Vagina (tissue), 2 donors: Measurements from ENCODE around the gene CHST9. TPM values are rescaled to one million over a fixed set of nuclear protein-coding genes. Genes with fewer than 3 reads are reported as not detected.
"Not testable (repeated sequence)": the region's sequence is repeated elsewhere in the genome, so short reads cannot be mapped to it uniquely, and the experiment has no call there.

Experiments used
- DNase-seq, 2 donors: peaks; one replicate each; pipeline ENCODE4 v3.0.0-alpha.2; 2017; ENCODE audit errors: extremely low spot score in 2 of 2
- H3K27ac ChIP-seq: fragments of 200-600 bp; sonication (generic); one replicate; pipeline ENCODE4 v1.5.1; 2019
- H3K27me3 ChIP-seq: fragments of 200-600 bp; sonication (generic); one replicate; pipeline ENCODE4 v1.5.1; 2019
- H3K36me3 ChIP-seq, 2 donors: fragments of 200-600 bp; sonication (generic); one replicate each; pipeline ENCODE4 v1.5.1; 2017 to 2019
- H3K4me1 ChIP-seq: fragments of 200-600 bp; sonication (generic); one replicate; pipeline ENCODE4 v1.5.1; 2019
- H3K4me3 ChIP-seq, 2 donors: fragments of 200-600 bp; sonication (generic); 1 replicate in 1 of 2; 2 replicates in 1 of 2; pipeline ENCODE4 v1.5.1; 2016 to 2019
- H3K9me3 ChIP-seq: fragments of 200-600 bp; sonication (generic); one replicate; pipeline ENCODE4 v1.5.1; 2019
- CTCF ChIP-seq, 3 experiments: fragments of 450-650 bp in 2 of 3; fragments of 200-600 bp in 1 of 3; sonication (generic) in 1 of 3; IDR thresholded peaks; one replicate each; pipeline ENCODE4 v1.5.1; 2017 to 2019; ENCODE audit warnings: antibody characterized with exemption in 3 of 3, mild to moderate bottlenecking in 2 of 3, moderate library complexity in 2 of 3
- POLR2A ChIP-seq, 2 donors: fragments of 450-650 bp; IDR thresholded peaks; one replicate each; pipeline ENCODE4 v1.6.1; 2017; ENCODE audit warnings: antibody characterized with exemption in 2 of 2, mild to moderate bottlenecking in 2 of 2, moderate library complexity in 2 of 2
- POLR2AphosphoS5 ChIP-seq, 2 donors: sonication (generic); formaldehyde crosslinking; IDR thresholded peaks; one replicate each; pipeline ENCODE4 v1.9.0; 2017; ENCODE audit warnings: antibody characterized with exemption in 2 of 2, mild to moderate bottlenecking in 2 of 2, low read depth in 1 of 2; ENCODE audit not compliant: insufficient read depth in 1 of 2
- intact Hi-C: fragments of 100-400 bp; cut with DNase I; formaldehyde crosslinking; loops from one replicate; pipeline ENCODE4 v1.15.1; 2023
- total RNA-seq: library from RNA; depleted of rRNA; stranded (reverse); fragments of >200 nt; gene quantifications from one replicate; pipeline ENCODE4 v1.2.3, GENCODE V29; 2016

Gene CHST9
- total RNA-seq, 1 donor from 2014 or later: 0.74 TPM

- H3K36me3 ChIP-seq: no peaks in the 10 kb centered on the region
- TF ChIP-seq POLR2AphosphoS5 (IDR thresholded peaks at IDR 0.05; ENCODE audit: insufficient read depth in 1 of 2, low read depth in 1 of 2): no peak
- TF ChIP-seq CTCF (IDR thresholded peaks at IDR 0.05): no peak
- TF ChIP-seq POLR2A (IDR thresholded peaks at IDR 0.05): no peak
- no peaks in the 10 kb centered on the region for H3K27me3 ChIP-seq
- intact Hi-C loops: no loop called here
- no peak for DNase-seq
- no peak overlapping the region for H3K4me3 ChIP-seq
- no peak overlapping the region for H3K27ac ChIP-seq
- H3K9me3 ChIP-seq: no peaks in the 10 kb centered on the region
- H3K4me1 ChIP-seq: no peaks in the 10 kb centered on the region
Observed at GRCh38 chr18:26981360-26982082, 203.6 kb downstream of the CHST9 start.

DNA sequence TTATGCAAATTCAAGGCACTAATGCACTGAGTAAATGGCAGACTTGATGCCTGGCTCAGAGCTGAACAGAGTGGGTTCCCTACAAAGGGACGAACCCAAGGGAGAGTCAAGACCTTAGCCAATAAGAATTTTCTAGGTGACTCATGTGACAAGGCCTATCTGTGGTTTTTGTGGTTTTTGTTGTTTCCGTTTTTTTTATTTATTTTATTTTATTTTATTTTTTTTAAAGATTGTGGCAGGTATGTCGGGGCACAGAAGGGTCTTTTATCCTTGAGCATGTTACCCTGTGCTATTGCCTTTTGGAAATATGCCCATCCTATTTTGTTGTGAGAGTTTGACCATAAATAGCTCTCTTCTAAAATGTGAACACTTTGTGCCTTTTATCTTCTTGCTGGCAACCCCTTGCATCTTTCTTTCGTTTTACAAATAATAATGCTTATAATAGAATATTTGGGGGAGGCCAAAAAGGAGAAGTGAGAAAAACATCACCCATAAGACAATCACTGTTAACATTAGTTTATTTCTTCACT is 206.2 kb downstream of the CHST9 start:
- no peaks in the 10 kb centered on the region for H3K27me3 ChIP-seq
- no peaks in the 10 kb centered on the region for H3K9me3 ChIP-seq
- H3K4me1 ChIP-seq: no peaks in the 10 kb centered on the region
- H3K27ac ChIP-seq: no peak overlapping the region
- intact Hi-C loops: no loop called here
- TF ChIP-seq CTCF (IDR thresholded peaks at IDR 0.05): no peak
- TF ChIP-seq POLR2AphosphoS5 (IDR thresholded peaks at IDR 0.05; ENCODE audit: insufficient read depth in 1 of 2, low read depth in 1 of 2): no peak
- TF ChIP-seq POLR2A (IDR thresholded peaks at IDR 0.05): no peak
- DNase-seq: no peak
- no peaks in the 10 kb centered on the region for H3K36me3 ChIP-seq
- H3K4me3 ChIP-seq: no peak overlapping the region

DNA sequence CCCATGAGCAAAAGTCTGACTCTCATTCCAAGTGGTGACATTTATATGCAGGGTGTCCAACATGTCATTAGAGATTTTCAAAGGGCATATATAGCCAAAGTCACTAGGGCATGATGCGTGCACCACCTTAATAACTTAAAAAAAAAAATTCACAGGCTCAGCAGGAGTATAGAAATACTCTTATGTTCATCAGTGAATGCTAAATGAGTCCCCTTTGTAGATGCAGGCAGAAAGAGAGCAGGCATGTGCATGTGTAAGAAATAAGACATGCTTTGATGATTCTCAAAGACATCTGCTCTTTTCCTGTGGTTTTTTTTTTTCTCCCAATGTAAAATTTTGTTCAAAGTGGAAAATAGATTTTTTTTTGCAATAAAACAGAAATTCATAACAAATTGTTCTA is 207.3 kb downstream of the CHST9 start:
- no peak overlapping the region for H3K27ac ChIP-seq
- DNase-seq: no peak
- H3K4me1 ChIP-seq: no peaks in the 10 kb centered on the region
- no peaks in the 10 kb centered on the region for H3K36me3 ChIP-seq
- H3K27me3 ChIP-seq: no peaks in the 10 kb centered on the region
- H3K4me3 ChIP-seq: no peak overlapping the region
- no peaks in the 10 kb centered on the region for H3K9me3 ChIP-seq
- intact Hi-C loops: no loop called here
- TF ChIP-seq POLR2AphosphoS5 (IDR thresholded peaks at IDR 0.05; ENCODE audit: insufficient read depth in 1 of 2, low read depth in 1 of 2) (no peak), CTCF (IDR thresholded peaks at IDR 0.05) (no peak), POLR2A (IDR thresholded peaks at IDR 0.05) (no peak)

GRCh38 chr18:26976206-26976605 is 208.9 kb downstream of the CHST9 start:
- Histone ChIP-seq H3K4me3 (no peak overlapping the region), H3K27me3 (no peaks in the 10 kb centered on the region), H3K27ac (no peak overlapping the region), H3K9me3 (no peaks in the 10 kb centered on the region), H3K4me1 (no peaks in the 10 kb centered on the region), H3K36me3 (no peaks in the 10 kb centered on the region)
- DNase-seq: no peak
- TF ChIP-seq CTCF (IDR thresholded peaks at IDR 0.05) (no peak), POLR2AphosphoS5 (IDR thresholded peaks at IDR 0.05; ENCODE audit: insufficient read depth in 1 of 2, low read depth in 1 of 2) (no peak), POLR2A (IDR thresholded peaks at IDR 0.05) (no peak)
- intact Hi-C loops: no loop called here

- H3K36me3 ChIP-seq, H3K4me3 ChIP-seq, intact Hi-C loops, DNase-seq, H3K27ac ChIP-seq, H3K27me3 ChIP-seq, H3K9me3 ChIP-seq, H3K4me1 ChIP-seq: not testable (repeated sequence)
Observed at GRCh38 chr18:26972549-26972948, 212.6 kb downstream of the CHST9 start.
